KOPT-K1 (cell line): ENCODE results near the gene OR6B2.

ENCODE experiments used
- H3K27ac ChIP-seq: fragments of 200-600 bp; sonication (generic); 2 replicates; pipeline ENCODE4 v1.5.1; 2016; ENCODE audit warnings: antibody characterized with exemption, mild to moderate bottlenecking, low read depth, low read length; ENCODE audit not compliant: poor library complexity, severe bottlenecking
- H3K36me3 ChIP-seq: fragments of 200-600 bp; sonication (generic); 2 replicates; pipeline ENCODE4 v1.5.1; 2017; ENCODE audit warnings: antibody characterized with exemption, mild to moderate bottlenecking, low read length, moderate library complexity; ENCODE audit not compliant: insufficient read depth
- H3K9me3 ChIP-seq: fragments of 200-600 bp; sonication (generic); 2 replicates; pipeline ENCODE4 v1.5.1; 2017; ENCODE audit warnings: antibody characterized with exemption, low read length, mild to moderate bottlenecking; ENCODE audit not compliant: insufficient read depth, poor library complexity, severe bottlenecking

OR6B2 gene

DNA sequence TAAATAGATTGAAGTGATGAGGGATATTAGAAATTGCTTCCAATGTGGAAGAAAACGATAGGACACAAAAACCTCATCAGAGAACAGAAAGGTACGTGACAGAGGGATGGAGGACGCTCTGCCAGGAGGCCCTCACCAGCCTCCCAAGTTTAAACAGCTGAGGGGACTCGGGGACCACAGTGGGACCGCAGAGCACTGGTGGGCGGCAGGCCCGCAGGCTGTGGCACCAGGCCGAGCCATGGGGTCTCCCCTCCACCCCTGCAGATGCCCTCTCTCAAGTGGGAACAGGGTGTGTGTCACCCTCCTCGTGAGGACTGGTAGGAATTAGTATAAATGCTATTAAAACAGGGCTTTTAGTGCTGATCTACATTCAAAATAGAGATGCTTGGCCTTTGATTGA is 15.9 kb downstream of the OR6B2 start:
- Histone ChIP-seq H3K27ac (no peak overlapping the region), H3K9me3 (no peaks in the 10 kb centered on the region), H3K36me3 (peaks cover 98% of the 10 kb centered on the region)

- no peak overlapping the region for H3K27ac ChIP-seq
- peaks cover 98% of the 10 kb centered on the region for H3K36me3 ChIP-seq
- H3K9me3 ChIP-seq: no peaks in the 10 kb centered on the region
These were observed 16.9 kb downstream of the OR6B2 start for GRCh38 chr2:240013343-240013742.

DNA sequence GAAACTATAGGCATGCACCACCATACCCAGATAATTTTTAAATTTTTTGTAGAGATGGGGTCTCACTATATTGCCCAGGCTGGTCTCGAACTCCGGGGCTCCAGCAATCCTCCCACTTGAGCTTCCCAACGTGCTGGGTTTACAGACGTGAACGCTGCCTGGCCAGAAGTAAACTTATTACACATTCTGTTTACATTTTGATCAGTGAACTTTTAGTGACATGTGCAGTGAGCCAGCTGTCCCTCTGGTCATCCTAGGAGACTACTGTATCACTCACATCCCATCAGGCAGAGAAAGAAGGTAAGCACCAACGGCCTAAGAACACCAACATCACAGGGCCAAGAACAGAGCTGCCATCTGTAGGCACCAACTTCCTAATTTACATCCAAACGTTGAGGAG is 27.2 kb downstream of the OR6B2 start:
- Histone ChIP-seq H3K27ac (no peak overlapping the region), H3K9me3 (no peaks in the 10 kb centered on the region), H3K36me3 (peaks cover 99% of the 10 kb centered on the region)

GRCh38 chr2:240000671-240001070 is 29.6 kb downstream of the OR6B2 start:
- no peaks in the 10 kb centered on the region for H3K9me3 ChIP-seq
- no peak overlapping the region for H3K27ac ChIP-seq
- H3K36me3 ChIP-seq: peaks cover 94% of the 10 kb centered on the region

DNA sequence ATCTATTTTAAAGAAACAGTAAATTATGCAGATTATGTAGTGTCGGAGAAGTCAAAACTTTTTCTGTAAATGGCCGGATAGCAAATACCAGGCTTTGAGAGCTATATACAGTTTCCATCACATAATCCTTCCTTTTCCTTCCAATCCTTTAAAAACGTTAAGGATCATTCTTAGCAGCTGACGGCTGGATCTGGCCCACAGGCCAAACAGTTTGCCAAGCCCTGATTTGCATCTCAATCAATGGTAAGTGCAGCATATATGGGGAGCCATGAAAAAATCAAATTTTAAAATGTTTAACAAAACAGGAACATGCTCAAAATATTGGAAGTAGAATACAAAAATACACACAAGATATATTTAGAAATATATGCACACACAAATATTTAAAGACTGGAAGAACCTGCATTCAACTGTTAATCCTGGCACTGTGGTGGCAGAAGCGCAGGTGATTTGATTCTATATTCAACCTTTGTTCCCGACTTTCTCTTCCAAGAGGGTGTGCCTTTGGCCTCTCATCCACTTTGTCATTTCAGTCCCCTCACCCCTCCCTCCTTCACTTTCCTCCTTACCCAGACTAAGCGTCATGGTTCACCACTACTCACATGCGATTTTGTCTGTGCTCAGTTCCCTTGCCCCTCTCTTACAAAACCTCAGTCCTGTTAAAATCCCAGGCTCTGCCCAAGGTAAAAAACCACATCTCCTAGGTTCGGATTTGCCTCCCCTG is 32.4 kb downstream of the OR6B2 start:
- Histone ChIP-seq H3K9me3 (no peaks in the 10 kb centered on the region), H3K27ac (no peak overlapping the region), H3K36me3 (peaks cover 87% of the 10 kb centered on the region)

DNA sequence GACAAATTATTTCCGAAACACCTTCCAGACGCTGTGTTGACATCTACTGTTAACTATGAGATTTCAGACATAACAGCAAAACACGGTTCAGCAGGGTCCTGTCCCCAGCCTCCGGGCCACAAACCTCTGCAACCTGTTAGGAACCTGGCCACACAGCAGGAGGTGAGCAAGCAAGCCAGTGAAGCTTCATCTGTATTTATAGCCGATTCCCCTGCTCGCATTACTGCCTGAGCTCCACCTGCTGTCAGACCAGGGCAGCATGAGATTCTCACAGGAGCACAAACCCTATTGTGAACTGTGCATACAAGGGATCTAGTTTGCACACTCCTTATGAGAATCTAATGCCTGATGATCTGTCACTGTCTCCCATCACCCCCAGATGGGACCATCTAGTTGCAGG is 36.1 kb downstream of the OR6B2 start:
- H3K27ac ChIP-seq: no peak overlapping the region
- H3K9me3 ChIP-seq: no peaks in the 10 kb centered on the region
- peaks cover 83% of the 10 kb centered on the region for H3K36me3 ChIP-seq

- H3K27ac ChIP-seq: no peak overlapping the region
- peaks cover 83% of the 10 kb centered on the region for H3K36me3 ChIP-seq
- H3K9me3 ChIP-seq: no peaks in the 10 kb centered on the region
These were observed 36.9 kb downstream of the OR6B2 start for GRCh38 chr2:239993291-239993690.

DNA sequence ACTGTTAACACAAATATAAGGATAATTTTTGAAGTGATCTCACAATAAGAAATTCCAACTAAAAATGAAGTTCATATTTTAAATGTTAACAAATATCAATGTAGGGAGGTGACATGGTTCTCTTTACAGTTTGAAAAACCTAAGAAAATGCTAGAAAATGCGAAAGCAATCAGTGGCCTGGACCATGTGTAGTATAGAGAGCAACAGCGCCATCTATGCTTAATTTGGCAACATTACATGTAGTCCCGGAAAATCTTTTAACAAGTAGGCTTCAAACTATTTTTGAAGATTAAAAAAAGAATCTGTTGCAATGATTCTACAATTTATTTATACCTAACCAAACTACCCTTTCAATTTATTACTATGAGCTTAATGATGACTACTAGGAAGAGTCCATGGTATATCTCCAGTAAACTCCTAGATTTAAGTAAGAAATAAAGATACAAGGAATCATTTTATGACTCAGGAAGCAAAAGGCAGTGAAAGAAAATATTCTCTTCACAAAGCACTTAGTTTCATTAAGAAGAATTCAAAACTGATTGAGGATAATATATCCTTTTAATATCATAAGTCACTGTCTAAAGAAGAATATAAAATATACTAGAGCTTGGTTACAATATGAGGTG is 38.4 kb downstream of the OR6B2 start:
- Histone ChIP-seq H3K27ac (peak overlapping the region; percentile 48), H3K36me3 (peaks cover 85% of the 10 kb centered on the region), H3K9me3 (no peaks in the 10 kb centered on the region)

DNA sequence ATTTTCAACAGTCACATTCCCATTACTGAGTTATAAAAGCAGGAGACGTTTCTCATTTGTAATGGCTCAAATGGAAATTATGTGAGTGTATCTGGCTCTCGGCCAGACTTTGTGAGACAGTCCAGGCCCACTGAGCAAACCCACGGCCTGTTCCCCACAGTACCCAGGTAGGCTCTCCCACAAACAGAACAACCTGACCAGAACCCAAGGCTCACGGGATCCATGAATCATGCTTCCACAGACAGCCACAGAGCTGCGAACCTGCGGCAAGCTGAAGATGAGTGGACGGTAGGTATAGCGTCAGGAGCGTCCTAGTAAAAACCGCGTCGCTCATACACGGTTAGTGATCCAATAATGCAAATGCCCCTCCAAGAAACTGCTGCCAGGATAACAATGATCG is 39.3 kb downstream of the OR6B2 start:
- H3K9me3 ChIP-seq: peaks cover 2% of the 10 kb centered on the region
- peak overlapping the region; percentile 48 for H3K27ac ChIP-seq
- H3K36me3 ChIP-seq: peaks cover 86% of the 10 kb centered on the region

DNA sequence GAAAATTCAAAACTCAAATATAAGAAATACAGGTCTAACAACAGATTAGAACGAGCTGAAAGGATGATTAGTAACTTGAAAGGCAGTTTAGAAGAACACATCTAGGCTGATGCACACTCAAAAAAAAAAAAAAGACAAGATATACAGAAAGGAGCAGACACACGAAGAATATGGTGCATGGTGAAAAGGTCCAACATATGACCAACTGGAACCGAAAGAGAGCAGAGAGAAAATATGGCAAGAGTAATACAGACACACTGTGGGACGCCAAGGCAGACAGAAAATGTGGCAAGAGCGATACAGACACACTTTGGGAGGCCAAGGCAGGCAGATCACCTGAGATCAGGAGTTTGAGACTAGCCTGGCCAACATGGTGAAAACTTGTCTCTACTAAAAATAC is 44.9 kb downstream of the OR6B2 start:
- H3K9me3 ChIP-seq: peaks cover 12% of the 10 kb centered on the region
- peaks cover 79% of the 10 kb centered on the region for H3K36me3 ChIP-seq
- peak overlapping the region; percentile 98 for H3K27ac ChIP-seq

DNA sequence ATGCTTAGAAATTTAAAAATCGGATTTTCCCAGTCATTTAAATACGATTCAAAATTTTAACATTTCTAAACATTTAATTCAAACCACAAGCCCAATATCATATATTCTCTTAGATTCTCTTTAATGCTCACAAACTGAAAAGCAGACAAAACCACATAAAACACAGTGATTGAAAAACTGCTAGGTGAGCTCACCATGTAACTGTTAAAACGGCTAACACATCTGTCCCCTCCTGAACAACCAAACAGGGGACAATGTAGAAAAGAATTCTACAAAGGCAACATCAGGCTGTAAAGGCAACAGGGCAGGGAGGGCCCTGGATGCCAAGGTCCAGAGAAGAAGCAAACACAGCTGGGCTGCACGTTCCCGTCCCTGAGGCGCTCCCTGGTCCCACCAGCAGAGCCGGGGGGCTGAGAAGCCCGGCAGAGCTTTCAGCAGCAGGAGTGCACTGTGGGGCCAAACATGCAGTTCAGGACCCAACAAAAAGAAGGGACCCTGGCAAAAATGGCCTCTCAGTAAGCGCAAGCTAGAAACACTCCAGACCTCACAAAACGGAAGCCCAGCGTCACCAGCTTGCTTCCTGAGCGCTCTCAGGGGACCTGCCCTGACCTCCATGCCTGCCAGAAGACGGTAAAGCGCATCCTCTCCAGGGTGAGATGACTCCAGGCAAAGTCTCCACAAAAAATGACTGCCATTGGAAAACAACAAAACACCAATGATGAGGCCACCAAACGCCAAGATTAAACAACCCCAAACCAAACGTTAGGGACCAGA is 45.6 kb downstream of the OR6B2 start:
- Histone ChIP-seq H3K27ac (peak overlapping the region; percentile 98), H3K36me3 (peaks cover 79% of the 10 kb centered on the region), H3K9me3 (peaks cover 12% of the 10 kb centered on the region)

DNA sequence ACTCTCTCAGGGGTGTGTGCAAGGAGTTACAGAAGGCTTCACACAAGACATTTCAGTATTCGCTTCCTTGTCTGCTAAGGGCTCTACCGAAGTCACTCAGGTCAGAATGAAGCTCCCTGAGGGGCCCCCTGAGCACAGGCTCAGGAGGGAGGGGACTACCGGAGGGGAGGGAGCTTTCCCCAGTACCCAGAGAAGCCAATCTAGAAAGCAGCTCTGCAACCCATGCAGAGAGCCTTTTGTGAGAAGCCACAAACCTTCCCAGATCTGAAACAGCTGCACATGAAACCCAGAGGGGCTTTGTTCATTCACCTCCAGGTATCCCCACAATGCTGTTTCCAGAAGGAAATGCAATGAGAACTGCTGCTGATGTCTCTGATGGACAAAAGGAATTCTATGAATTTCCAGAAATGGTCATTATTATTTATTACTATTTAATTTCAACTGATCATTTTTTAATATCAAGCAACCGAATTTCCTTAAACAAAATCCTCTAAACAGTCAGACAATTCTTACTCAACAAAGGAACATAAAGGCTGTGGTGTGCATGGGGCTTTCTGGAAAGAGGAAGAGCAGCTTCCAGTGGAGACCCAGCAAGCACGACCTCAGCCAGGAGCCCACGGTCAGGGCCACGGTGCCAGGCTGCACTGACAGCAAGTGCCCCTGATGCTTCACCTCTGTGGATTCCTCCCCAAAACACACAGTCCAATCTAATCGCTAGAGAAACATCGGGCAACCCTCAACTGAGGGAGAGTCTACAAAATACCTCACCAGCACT is 47.0 kb downstream of the OR6B2 start:
- Histone ChIP-seq H3K9me3 (peaks cover 12% of the 10 kb centered on the region), H3K27ac (peak overlapping the region; percentile 98), H3K36me3 (peaks cover 78% of the 10 kb centered on the region)
